ENCODE measurements around the gene AFMID.

AFMID gene

DNA sequence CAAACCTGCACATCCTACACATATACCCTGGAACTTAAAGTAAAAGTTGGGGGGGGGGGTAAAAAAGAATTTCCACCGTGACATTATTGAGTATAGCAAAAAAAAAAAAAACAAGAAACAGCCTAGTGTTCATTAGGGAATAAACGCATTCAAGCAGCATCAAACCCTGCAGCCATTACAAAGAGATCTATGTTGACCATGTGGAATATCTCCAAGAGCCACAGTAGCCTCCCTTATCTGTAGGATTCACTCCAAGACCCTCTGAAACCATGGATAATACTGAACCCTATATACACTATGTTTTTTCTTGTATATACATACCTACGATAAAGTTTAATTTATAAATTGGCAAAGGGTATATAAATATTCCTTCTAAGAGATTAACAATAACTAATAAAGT lies 21.3 kb downstream of the AFMID start:
- H3K18ac ChIP-seq (ENCODE audit: low read length) = no peak overlapping the region
- WGBS, 2 donors (ENCODE audit: extremely low coverage in 2 of 2, insufficient read length in 2 of 2, insufficient replicate concordance in 1 of 2) = no CpG with 5 or more reads among the region's 3 CpGs
- H3K23ac ChIP-seq (ENCODE audit: low read depth, low read length, poor library complexity) = no peak overlapping the region
- no peak overlapping the region for H4K91ac ChIP-seq (ENCODE audit: low read depth, low read length, poor library complexity)
- no peak overlapping the region for H2BK5ac ChIP-seq (ENCODE audit: low read length)
- no peak overlapping the region for H3K4me2 ChIP-seq (ENCODE audit: insufficient read depth, low read length, poor library complexity, severe bottlenecking)
- H3K9ac ChIP-seq (ENCODE audit: low read depth, low read length, poor library complexity) = no peak overlapping the region
- H4K8ac ChIP-seq (ENCODE audit: low read depth, low read length) = no peak overlapping the region
- no peak for DNase-seq (ENCODE audit: low spot score)
- no peak overlapping the region for H2BK12ac ChIP-seq (ENCODE audit: low read length)
- no peak overlapping the region for H3K27ac ChIP-seq (replicated peaks; ENCODE audit: low read length)
- peaks cover 0 to 2% (median 0%) of the 10 kb centered on the region in 3 experiments for H3K27me3 ChIP-seq (ENCODE audit: control insufficient read depth in 3 of 3, insufficient read depth in 3 of 3, low read depth in 1 of 3, low read length in 3 of 3)
- H3K36me3 ChIP-seq (replicated peaks in 1 of 2; ENCODE audit: control insufficient read depth in 2 of 2, insufficient read depth in 2 of 2, low read length in 2 of 2) = peaks cover 13 to 34% of the 10 kb centered on the region in 2 donors
- no peak overlapping the region for H3K4ac ChIP-seq (ENCODE audit: low read length)
- H2BK120ac ChIP-seq (ENCODE audit: low read depth, low read length) = no peak overlapping the region
- no peak overlapping the region for H3K4me3 ChIP-seq (ENCODE audit: low read length in 2 of 2)
- no peaks in the 10 kb centered on the region for H3K4me1 ChIP-seq (ENCODE audit: control insufficient read depth in 2 of 2, insufficient read depth in 1 of 2, low read depth in 1 of 2, low read length in 2 of 2)
- H3K9me3 ChIP-seq (replicated peaks in 1 of 2; ENCODE audit: control insufficient read depth in 2 of 2, insufficient read depth in 1 of 2, low read depth in 1 of 2, low read length in 2 of 2) = peaks cover 0 to 2% of the 10 kb centered on the region in 2 donors
- H3K79me1 ChIP-seq (ENCODE audit: low read depth, low read length) = no peaks in the 10 kb centered on the region
- H2AFZ ChIP-seq (ENCODE audit: low read length) = no peak overlapping the region
- no peak overlapping the region for H2BK15ac ChIP-seq (ENCODE audit: low read length)
- no peak overlapping the region for H2AK5ac ChIP-seq (ENCODE audit: low read depth, low read length)
- H3K14ac ChIP-seq (ENCODE audit: low read length) = no peak overlapping the region

GRCh38 chr17:78210111-78210510 lies 22.9 kb downstream of the AFMID start:
- H2BK120ac ChIP-seq (ENCODE audit: low read depth, low read length) = no peak overlapping the region
- no peak overlapping the region for H2AFZ ChIP-seq (ENCODE audit: low read length)
- H2BK5ac ChIP-seq (ENCODE audit: low read length) = no peak overlapping the region
- peak overlapping the region; percentile 77 for H3K9ac ChIP-seq (ENCODE audit: low read depth, low read length, poor library complexity)
- peaks cover 5 to 20% of the 10 kb centered on the region in 2 donors for H3K36me3 ChIP-seq (replicated peaks in 1 of 2; ENCODE audit: control insufficient read depth in 2 of 2, insufficient read depth in 2 of 2, low read length in 2 of 2)
- H4K8ac ChIP-seq (ENCODE audit: low read depth, low read length) = no peak overlapping the region
- DNase-seq (ENCODE audit: low spot score) = no peak
- WGBS, 2 donors (ENCODE audit: extremely low coverage in 2 of 2, insufficient read length in 2 of 2, insufficient replicate concordance in 1 of 2) = no CpG with 5 or more reads among the region's 10 CpGs
- H2BK12ac ChIP-seq (ENCODE audit: low read length) = no peak overlapping the region
- H3K18ac ChIP-seq (ENCODE audit: low read length) = no peak overlapping the region
- H4K91ac ChIP-seq (ENCODE audit: low read depth, low read length, poor library complexity) = no peak overlapping the region
- no peak overlapping the region for H3K4ac ChIP-seq (ENCODE audit: low read length)
- H3K23ac ChIP-seq (ENCODE audit: low read depth, low read length, poor library complexity) = no peak overlapping the region
- no peak overlapping the region for H2AK5ac ChIP-seq (ENCODE audit: low read depth, low read length)
- no peak overlapping the region for H3K4me3 ChIP-seq (ENCODE audit: low read length in 2 of 2)
- H3K4me2 ChIP-seq (ENCODE audit: insufficient read depth, low read length, poor library complexity, severe bottlenecking) = no peak overlapping the region
- peaks cover 1 to 5% of the 10 kb centered on the region in 2 donors for H3K4me1 ChIP-seq (ENCODE audit: control insufficient read depth in 2 of 2, insufficient read depth in 1 of 2, low read depth in 1 of 2, low read length in 2 of 2)
- H3K14ac ChIP-seq (ENCODE audit: low read length) = no peak overlapping the region
- peaks cover 0 to 2% (median 0%) of the 10 kb centered on the region in 3 experiments for H3K27me3 ChIP-seq (ENCODE audit: control insufficient read depth in 3 of 3, insufficient read depth in 3 of 3, low read depth in 1 of 3, low read length in 3 of 3)
- H3K27ac ChIP-seq (replicated peaks; ENCODE audit: low read length) = no peak overlapping the region
- peaks cover 0 to 2% of the 10 kb centered on the region in 2 donors for H3K9me3 ChIP-seq (replicated peaks in 1 of 2; ENCODE audit: control insufficient read depth in 2 of 2, insufficient read depth in 1 of 2, low read depth in 1 of 2, low read length in 2 of 2)
- no peak overlapping the region for H2BK15ac ChIP-seq (ENCODE audit: low read length)
- H3K79me1 ChIP-seq (ENCODE audit: low read depth, low read length) = peaks cover 5% of the 10 kb centered on the region

DNA sequence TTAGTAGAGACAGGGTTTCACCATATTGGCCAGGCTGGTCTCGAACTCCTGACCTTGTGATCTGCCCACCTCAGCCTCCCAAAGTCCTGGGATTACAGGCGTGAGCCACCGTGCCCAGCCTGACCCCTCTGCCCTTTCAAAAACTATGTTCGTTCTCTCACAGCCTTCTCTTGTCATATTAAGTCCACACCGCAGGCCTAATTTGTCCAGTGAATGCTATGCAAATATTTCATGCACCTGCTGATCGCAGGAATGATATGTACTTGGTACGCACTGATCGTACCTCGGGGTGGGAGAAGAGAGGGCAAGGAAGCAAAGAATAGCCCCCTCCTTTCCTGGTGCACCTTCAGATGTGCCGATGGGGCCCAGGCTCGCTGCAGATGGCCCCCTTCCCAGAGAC lies 23.9 kb downstream of the AFMID start:
- peaks cover 3 to 18% of the 10 kb centered on the region in 2 donors for H3K36me3 ChIP-seq (replicated peaks in 1 of 2; ENCODE audit: control insufficient read depth in 2 of 2, insufficient read depth in 2 of 2, low read length in 2 of 2)
- no peak overlapping the region for H3K4ac ChIP-seq (ENCODE audit: low read length)
- H2BK120ac ChIP-seq (ENCODE audit: low read depth, low read length) = no peak overlapping the region
- no peak overlapping the region for H3K4me2 ChIP-seq (ENCODE audit: insufficient read depth, low read length, poor library complexity, severe bottlenecking)
- peak overlapping the region; percentile 67 for H3K23ac ChIP-seq (ENCODE audit: low read depth, low read length, poor library complexity)
- H3K14ac ChIP-seq (ENCODE audit: low read length) = peak overlapping the region; percentile 56
- H3K4me3 ChIP-seq (ENCODE audit: low read length in 2 of 2) = no peak overlapping the region
- H2BK12ac ChIP-seq (ENCODE audit: low read length) = no peak overlapping the region
- DNase-seq (ENCODE audit: low spot score) = no peak
- H2AFZ ChIP-seq (ENCODE audit: low read length) = no peak overlapping the region
- H2BK15ac ChIP-seq (ENCODE audit: low read length) = no peak overlapping the region
- no peak overlapping the region for H3K27ac ChIP-seq (replicated peaks; ENCODE audit: low read length)
- peaks cover 0 to 2% (median 0%) of the 10 kb centered on the region in 3 experiments for H3K27me3 ChIP-seq (ENCODE audit: control insufficient read depth in 3 of 3, insufficient read depth in 3 of 3, low read depth in 1 of 3, low read length in 3 of 3)
- H2BK5ac ChIP-seq (ENCODE audit: low read length) = no peak overlapping the region
- H2AK5ac ChIP-seq (ENCODE audit: low read depth, low read length) = no peak overlapping the region
- H3K9me3 ChIP-seq (replicated peaks in 1 of 2; ENCODE audit: control insufficient read depth in 2 of 2, insufficient read depth in 1 of 2, low read depth in 1 of 2, low read length in 2 of 2) = peaks cover 0 to 2% of the 10 kb centered on the region in 2 donors
- peaks cover 1 to 5% of the 10 kb centered on the region in 2 donors for H3K4me1 ChIP-seq (ENCODE audit: control insufficient read depth in 2 of 2, insufficient read depth in 1 of 2, low read depth in 1 of 2, low read length in 2 of 2)
- no peak overlapping the region for H3K18ac ChIP-seq (ENCODE audit: low read length)
- H3K9ac ChIP-seq (ENCODE audit: low read depth, low read length, poor library complexity) = no peak overlapping the region
- H3K79me1 ChIP-seq (ENCODE audit: low read depth, low read length) = peaks cover 5% of the 10 kb centered on the region
- no CpG with 5 or more reads among the region's 11 CpGs for WGBS, 2 donors (ENCODE audit: extremely low coverage in 2 of 2, insufficient read length in 2 of 2, insufficient replicate concordance in 1 of 2)
- no peak overlapping the region for H4K91ac ChIP-seq (ENCODE audit: low read depth, low read length, poor library complexity)
- H4K8ac ChIP-seq (ENCODE audit: low read depth, low read length) = no peak overlapping the region

GRCh38 chr17:78214016-78214705 lies 27.0 kb downstream of the AFMID start, which contains the start of gene BIRC5:
BIRC5 (plus strand) TSS chr17:78214253; CDS start chr17:78214317, 64 bp downstream.
- peak within 1 kb of the TSS; percentile 45 for H4K91ac ChIP-seq (ENCODE audit: low read depth, low read length, poor library complexity)
- no peak within 1 kb of the TSS for H2BK15ac ChIP-seq (ENCODE audit: low read length)
- H3K27me3 ChIP-seq (ENCODE audit: control insufficient read depth in 3 of 3, insufficient read depth in 3 of 3, low read depth in 1 of 3, low read length in 3 of 3) = peaks cover 0 to 2% (median 0%) of the 10 kb centered on the region in 3 experiments
- H3K4me3 ChIP-seq (ENCODE audit: low read length in 2 of 2) = peak within 1 kb of the TSS; percentile 95 to 100
- H2AK5ac ChIP-seq (ENCODE audit: low read depth, low read length) = peak within 1 kb of the TSS; percentile 40
- peak within 1 kb of the TSS; percentile 96 for H3K18ac ChIP-seq (ENCODE audit: low read length)
- peak; percentile 84 for DNase-seq (ENCODE audit: low spot score)
- H3K23ac ChIP-seq (ENCODE audit: low read depth, low read length, poor library complexity) = peak within 1 kb of the TSS; percentile 89
- no peak within 1 kb of the TSS for H2BK12ac ChIP-seq (ENCODE audit: low read length)
- peak within 1 kb of the TSS; percentile 63 for H2BK120ac ChIP-seq (ENCODE audit: low read depth, low read length)
- H2AFZ ChIP-seq (ENCODE audit: low read length) = peak within 1 kb of the TSS; percentile 86
- no CpG with 5 or more reads among the region's 60 CpGs for WGBS, 2 donors (ENCODE audit: extremely low coverage in 2 of 2, insufficient read length in 2 of 2, insufficient replicate concordance in 1 of 2)
- peak within 1 kb of the TSS; percentile 25 for H3K14ac ChIP-seq (ENCODE audit: low read length)
- H3K4ac ChIP-seq (ENCODE audit: low read length) = no peak within 1 kb of the TSS
- peak within 1 kb of the TSS; percentile 85 for H2BK5ac ChIP-seq (ENCODE audit: low read length)
- H3K27ac ChIP-seq (replicated peaks; ENCODE audit: low read length) = peak within 1 kb of the TSS; percentile 50
- peaks cover 13 to 32% of the 10 kb centered on the region in 2 donors for H3K36me3 ChIP-seq (replicated peaks in 1 of 2; ENCODE audit: control insufficient read depth in 2 of 2, insufficient read depth in 2 of 2, low read length in 2 of 2)
- peaks cover 8% of the 10 kb centered on the region for H3K79me1 ChIP-seq (ENCODE audit: low read depth, low read length)
- H3K9me3 ChIP-seq (replicated peaks in 1 of 2; ENCODE audit: control insufficient read depth in 2 of 2, insufficient read depth in 1 of 2, low read depth in 1 of 2, low read length in 2 of 2) = no peaks in the 10 kb centered on the region
- H3K4me1 ChIP-seq (ENCODE audit: control insufficient read depth in 2 of 2, insufficient read depth in 1 of 2, low read depth in 1 of 2, low read length in 2 of 2) = peaks cover 3 to 5% of the 10 kb centered on the region in 2 donors
- H4K8ac ChIP-seq (ENCODE audit: low read depth, low read length) = no peak within 1 kb of the TSS
- H3K9ac ChIP-seq (ENCODE audit: low read depth, low read length, poor library complexity) = peak within 1 kb of the TSS; percentile 91
- peak within 1 kb of the TSS; percentile 95 for H3K4me2 ChIP-seq (ENCODE audit: insufficient read depth, low read length, poor library complexity, severe bottlenecking)

Measured in neuronal stem cell (in vitro differentiated cells).